Esophagus mucosa (tissue), 1 donor: Measurements from ENCODE around the gene GRIN1. TPM values are rescaled to one million over a fixed set of nuclear protein-coding genes. Genes with fewer than 3 reads are reported as not detected.

Experiments
- ATAC-seq: fragments of 200-7000 bp; cut with Tn5 transposase; one replicate; pipeline ENCODE4 v1.9.1; 2020
- total RNA-seq: library from RNA; stranded (reverse); gene quantifications from one replicate; pipeline ENCODE4 v1.2.4, GENCODE V29; 2023
- donor health status: DM: yes; HTN: yes; CAD: no.

The GRIN1 gene
- total RNA-seq = 0.12 TPM

DNA sequence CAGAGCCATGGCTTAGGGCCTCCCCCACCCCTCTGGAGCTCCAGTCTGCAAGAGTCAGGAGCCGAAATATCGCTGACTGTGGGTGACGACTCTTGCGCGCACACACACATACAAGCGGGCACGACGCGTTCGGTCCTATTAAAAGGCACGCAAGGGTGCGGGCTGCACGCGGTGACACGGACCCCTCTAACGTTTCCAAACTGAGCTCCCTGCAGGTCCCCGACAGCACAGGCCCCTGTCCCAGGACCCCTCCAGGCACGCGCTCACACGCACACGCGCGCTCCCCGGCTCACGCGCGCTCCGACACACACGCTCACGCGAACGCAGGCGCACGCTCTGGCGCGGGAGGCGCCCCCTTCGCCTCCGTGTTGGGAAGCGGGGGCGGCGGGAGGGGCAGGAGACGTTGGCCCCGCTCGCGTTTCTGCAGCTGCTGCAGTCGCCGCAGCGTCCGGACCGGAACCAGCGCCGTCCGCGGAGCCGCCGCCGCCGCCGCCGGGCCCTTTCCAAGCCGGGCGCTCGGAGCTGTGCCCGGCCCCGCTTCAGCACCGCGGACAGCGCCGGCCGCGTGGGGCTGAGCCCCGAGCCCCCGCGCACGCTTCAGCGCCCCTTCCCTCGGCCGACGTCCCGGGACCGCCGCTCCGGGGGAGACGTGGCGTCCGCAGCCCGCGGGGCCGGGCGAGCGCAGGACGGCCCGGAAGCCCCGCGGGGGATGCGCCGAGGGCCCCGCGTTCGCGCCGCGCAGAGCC, at the start of gene GRIN1:
Gene GRIN1 (plus strand): TSS at position 433 of the 746 bp plus-strand sequence. CDS start 333 bp downstream, outside the sequence.
- peak; percentile 40 for ATAC-seq

- no peak for ATAC-seq
Observed at GRCh38 chr9:137089232-137089947, 49.6 kb upstream of the GRIN1 start.

GRCh38 chr9:137095664-137096517, 43.1 kb upstream of the GRIN1 start:
- ATAC-seq = peak; percentile 39

DNA sequence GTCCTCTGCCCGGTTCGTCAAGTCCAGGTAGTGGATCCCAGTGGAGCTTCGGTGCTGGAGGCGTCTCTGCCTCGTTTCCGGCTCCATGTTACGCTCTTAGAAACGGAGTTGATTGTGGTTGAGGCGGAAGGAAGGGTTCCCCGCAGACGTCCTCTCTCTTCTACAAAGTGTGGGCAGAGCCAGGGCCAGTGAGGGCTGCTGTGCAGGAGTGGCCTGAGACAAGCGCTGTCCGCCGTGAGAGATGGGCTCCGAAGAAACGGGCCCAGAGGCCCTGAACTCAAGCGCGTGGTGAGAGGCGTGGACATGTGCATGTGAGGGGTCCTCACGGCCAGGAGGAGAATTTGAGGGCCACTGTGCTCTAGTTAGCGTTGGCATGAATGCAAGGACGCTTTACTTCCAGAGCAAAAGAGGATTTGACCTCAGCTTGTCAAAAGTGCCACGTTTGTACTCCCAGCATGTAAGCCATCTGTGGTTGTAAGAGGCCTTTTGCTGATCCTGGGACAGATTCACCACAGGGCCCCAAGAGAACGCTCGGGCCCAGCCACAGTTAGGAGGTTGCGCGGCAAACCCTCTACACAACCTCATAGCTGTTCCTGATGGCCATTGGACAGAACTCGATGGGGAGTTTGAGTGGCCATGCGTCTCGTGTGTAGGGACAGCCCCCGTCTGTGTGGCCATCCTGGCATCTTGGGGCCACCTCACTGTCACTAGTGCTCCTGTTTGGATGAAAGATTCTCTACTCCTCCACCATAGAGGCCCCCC, 42.0 kb upstream of the GRIN1 start:
- ATAC-seq = no peak

DNA sequence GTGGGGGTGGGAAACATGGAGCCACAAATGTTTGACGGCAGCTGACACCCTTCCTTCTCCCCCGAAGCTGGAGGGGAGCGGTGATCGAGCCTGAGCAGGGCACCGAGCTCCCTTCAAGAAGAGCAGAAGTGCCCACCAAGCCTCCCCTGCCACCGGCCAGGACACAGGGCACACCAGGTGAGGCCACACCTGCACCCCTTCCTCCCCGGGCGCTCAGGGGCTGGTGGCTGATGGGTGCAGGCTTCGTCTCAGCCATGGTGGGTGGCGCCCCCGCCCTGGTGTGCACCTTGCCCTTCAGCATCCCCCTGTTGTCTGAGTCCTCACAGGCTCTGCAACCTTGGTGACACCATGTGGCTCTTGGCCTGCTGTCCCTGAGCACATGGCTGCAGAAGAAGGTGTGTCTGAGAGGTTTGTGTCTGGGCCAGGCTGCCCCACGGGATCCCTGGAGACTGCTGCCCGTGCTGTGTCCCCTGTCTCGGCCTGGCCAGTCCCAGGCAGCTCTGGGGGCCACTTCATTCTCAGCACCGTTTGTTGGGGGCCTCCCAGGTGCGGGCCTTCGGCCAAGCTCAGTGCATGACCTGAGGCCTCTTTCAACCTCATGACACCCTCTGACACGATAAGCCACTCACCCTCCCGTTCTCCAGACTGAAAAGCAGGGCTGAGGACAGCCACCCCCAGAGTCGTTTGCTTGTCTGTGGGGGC, 41.0 kb upstream of the GRIN1 start:
- peak; percentile 14 for ATAC-seq

GRCh38 chr9:137099231-137099630, 39.7 kb upstream of the GRIN1 start:
- no peak for ATAC-seq

DNA sequence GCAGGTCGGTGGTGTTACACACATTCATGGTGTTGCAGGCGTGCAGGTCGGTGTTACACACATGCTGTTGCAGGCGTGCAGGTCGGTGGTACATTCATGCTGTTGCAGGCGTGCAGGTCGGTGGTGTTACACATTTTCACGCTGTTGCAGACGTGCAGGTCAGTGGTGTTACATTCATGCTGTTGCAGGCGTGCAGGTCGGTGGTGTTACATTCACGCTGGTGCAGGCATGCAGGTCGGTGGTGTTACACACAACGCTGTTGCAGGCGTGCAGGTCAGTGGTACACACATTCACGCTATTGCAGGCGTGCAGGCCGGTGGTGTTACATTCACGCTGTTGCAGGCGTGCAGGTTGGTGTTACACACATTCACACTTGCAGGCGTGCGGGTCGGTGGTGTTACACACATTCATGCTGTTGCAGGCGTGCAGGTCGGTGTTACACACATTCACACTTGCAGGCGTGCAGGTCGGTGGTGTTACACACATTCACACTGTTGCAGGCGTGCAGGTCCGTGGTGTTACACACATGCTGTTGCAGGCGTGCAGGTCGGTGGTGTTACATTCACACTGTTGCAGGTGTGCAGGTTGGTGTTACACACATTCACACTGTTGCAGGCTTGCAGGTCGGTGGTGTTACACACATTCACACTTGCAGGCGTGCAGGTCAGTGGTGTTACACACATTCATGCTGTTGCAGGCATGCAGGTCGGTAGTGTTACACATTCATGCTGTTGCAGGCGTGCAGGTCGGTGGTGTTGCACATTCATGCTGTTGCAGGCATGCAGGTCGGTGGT, 35.6 kb upstream of the GRIN1 start:
- no peak for ATAC-seq

DNA sequence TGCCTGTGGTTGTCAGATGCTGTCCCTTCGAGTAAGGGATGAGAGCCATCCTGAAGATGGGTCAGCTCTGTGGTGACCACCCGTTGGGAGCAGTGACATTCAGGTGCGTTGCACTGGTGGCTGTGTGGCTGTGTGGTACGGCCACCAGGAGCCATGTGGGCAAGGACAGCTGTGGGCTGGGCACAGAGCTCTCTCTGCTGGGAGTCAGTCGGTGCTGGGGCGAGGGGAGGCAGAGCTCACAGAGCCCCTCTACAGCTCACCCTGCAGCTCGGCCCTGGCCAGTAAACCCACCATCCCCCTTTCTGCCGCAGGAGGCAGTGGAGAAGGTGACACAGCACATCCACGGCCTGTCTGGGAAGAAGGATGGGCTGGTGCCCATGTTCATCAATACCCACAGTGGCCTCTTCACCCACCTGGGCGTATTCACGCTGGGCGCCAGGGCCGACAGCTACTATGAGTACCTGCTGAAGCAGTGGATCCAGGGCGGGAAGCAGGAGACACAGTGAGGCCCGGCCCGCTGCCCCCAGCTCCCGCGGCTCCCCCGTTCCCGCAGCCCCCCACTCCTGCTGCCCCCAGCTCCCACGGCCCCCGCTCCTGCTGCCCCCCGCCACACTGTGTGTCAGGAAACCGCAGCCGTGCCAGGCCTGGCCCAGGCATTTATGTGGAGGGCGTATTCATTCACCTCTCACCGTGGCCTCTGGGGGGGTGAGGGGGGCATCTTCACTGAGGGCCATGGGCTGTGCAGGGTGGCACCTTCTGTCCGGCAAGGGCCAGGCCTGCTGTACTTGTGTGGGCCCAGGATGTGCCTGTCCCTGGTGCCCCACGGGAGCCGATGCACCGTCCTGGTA, 32.9 kb upstream of the GRIN1 start:
- ATAC-seq = no peak

- ATAC-seq = peak; percentile 22
Observed at GRCh38 chr9:137106662-137107250, 32.2 kb upstream of the GRIN1 start.

DNA sequence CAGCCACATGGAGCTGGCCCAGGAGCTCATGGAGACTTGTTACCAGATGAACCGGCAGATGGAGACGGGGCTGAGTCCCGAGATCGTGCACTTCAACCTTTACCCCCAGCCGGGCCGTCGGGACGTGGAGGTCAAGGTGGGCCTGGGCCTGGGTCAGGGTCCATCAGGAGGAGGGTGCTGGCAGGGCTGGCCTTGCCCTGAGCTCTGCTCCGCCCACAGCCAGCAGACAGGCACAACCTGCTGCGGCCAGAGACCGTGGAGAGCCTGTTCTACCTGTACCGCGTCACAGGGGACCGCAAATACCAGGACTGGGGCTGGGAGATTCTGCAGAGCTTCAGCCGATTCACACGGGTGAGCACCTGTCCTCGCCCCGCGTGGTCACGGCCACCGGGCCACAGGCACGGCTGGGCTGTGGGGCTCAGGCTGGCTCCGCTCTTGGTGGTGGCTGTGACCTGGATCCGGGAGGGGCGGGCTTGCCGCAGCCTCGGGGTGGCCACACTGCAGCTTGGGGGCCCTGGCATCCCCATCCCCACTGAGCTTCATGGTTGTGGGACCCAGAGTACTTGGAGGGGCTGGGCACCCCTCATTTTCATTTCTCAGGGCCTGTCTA, 31.5 kb upstream of the GRIN1 start:
- peak; percentile 67 for ATAC-seq

- ATAC-seq = no peak
Observed at GRCh38 chr9:137107982-137108381, 31.0 kb upstream of the GRIN1 start.

- no peak for ATAC-seq
Observed at GRCh38 chr9:137108608-137109249, 30.2 kb upstream of the GRIN1 start.

DNA sequence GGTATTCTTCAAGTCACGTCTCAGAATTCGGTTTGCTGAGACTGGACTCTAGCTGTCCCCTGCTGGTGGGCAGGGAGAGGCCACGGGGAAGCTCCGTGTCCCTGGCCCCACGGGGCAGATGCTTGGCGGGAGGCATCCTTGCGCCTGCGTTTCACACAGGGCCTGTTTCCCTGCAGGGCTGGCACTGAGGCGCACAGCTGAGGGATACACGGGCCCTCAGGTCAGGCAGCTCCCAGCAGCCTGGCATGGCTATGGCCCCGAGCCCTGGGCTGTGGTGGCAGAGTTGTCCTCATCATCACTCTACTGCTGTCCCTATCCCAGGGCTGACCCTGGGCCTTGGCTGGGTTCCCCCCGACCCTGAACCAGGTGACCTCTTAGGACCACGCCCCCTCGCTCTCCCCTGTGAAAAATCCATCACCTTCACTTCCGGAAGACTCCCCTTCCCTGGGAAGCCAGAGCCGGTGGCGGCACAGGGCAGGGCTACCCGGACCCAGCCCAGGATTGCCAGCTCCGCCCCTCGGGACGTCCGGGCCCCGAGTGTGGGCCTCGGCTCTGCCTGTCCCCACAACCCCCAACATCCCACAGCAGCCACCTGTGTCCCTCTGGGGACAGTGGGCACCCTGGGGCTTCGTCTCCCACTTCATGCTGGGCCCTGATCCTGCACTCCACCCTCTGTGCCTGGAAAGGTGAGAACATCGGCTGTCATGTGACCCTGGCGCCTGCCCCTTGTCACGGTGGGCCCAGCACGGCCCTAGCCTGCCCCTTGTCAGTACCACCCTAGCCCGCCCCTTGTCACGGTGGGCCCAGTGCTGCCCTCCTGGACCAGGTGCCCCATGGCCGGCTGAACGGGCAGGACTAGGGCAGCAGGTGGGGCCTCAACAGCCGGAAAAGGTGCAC, 29.5 kb upstream of the GRIN1 start:
- no peak for ATAC-seq

DNA sequence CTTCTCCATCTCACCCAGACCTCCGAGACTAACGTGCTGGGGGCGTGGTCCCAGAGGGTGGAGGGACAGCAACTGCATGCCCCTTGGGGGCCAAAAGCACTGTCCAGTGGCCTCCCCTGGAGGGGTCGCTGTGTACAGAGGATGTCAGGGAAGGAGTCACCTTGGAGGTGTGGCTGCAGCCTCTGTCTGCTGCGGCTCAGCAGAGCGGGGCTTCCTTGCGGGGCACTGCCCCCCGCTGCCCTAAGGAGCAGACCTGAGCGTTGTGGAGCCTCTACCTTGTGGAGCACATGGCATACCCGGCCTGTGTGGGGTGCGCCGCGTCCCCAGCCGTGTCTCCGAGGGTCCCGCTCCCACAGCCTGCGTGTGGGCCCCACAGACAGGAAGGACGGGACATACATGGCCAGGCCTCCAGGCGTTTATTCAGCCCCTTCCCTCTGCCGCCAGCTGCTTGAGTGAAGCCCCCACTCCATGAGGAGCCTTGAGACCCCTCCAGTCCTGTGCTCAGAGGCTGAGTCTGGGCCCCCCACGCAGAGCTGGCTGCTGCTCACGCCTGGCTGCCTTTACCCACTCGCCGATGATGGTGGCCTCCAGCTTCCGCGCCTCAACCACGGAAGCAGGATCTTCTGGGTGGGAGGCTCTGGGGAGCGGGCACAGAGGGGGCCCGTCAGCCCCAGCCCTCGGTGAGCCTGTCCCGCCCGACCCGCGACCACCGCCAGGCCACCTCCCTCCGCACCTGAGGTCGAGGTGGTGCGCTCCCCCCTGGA, 28.6 kb upstream of the GRIN1 start:
- no peak for ATAC-seq

- no peak for ATAC-seq
Observed at GRCh38 chr9:137110911-137111787, 27.8 kb upstream of the GRIN1 start.
